SU-DHL-6 (cell line): ENCODE results near the gene SLC16A12.

Source experiments
- H2AFZ ChIP-seq: fragments of 200-600 bp; sonication (generic); 2 replicates; pipeline ENCODE4 v1.6.1; 2014; ENCODE audit warnings: low read depth, mild to moderate bottlenecking, moderate library complexity, mixed read lengths, antibody characterized with exemption, low read length; ENCODE audit not compliant: severe bottlenecking
- H3F3A ChIP-seq: fragments of 200-600 bp; shearing (Covaris generic); 2 replicates; pipeline ENCODE4 v1.6.0; 2016; ENCODE audit warnings: antibody characterized with exemption, mild to moderate bottlenecking; ENCODE audit not compliant: insufficient read depth
- H3K27ac ChIP-seq: fragments of 200-600 bp; sonication (generic); 2 replicates; pipeline ENCODE4 v1.5.1; 2016; ENCODE audit warnings: low read depth, mild to moderate bottlenecking, low read length, moderate library complexity, mixed read lengths
- H3K27me3 ChIP-seq: fragments of 200-600 bp; sonication (generic), shearing (Covaris generic); 2 replicates; pipeline ENCODE4 v1.6.0; 2014; ENCODE audit warnings: mild to moderate bottlenecking, low read length
- H3K36me3 ChIP-seq: fragments of 200-600 bp; sonication (generic); 2 replicates; pipeline ENCODE4 v1.6.1; 2014; ENCODE audit warnings: mild to moderate bottlenecking, low read length, mixed read lengths
- H3K4me2 ChIP-seq: fragments of 300-600, 200-600 bp; shearing (Covaris generic), sonication (generic); 2 replicates; pipeline ENCODE4 v1.6.0; 2014; ENCODE audit warnings: low read length, low read depth, mild to moderate bottlenecking; ENCODE audit not compliant: poor library complexity, severe bottlenecking
- H3K4me3 ChIP-seq: fragments of 200-600 bp; sonication (generic); 2 replicates; pipeline ENCODE4 v1.5.1; 2014; ENCODE audit warnings: antibody characterized with exemption, low read length, mild to moderate bottlenecking, mixed read lengths; ENCODE audit not compliant: insufficient read depth, poor library complexity, severe bottlenecking
- H3K79me2 ChIP-seq: fragments of 200-600 bp; sonication (generic); 2 replicates; pipeline ENCODE4 v1.6.1; 2014; ENCODE audit warnings: mild to moderate bottlenecking, low read length, moderate library complexity; ENCODE audit not compliant: insufficient read depth
- H3K9ac ChIP-seq: fragments of 200-600 bp; sonication (generic); 2 replicates; pipeline ENCODE4 v1.7.0; 2014; ENCODE audit warnings: mild to moderate bottlenecking, low read length
- H3K9me2 ChIP-seq: fragments of 200-600 bp; sonication (generic); replicated peaks from 2 replicates; pipeline ENCODE4 v1.6.1; 2014; ENCODE audit warnings: low read length; ENCODE audit not compliant: insufficient read depth
- H3K9me3 ChIP-seq: fragments of 200-600 bp; sonication (generic); 2 replicates; pipeline ENCODE4 v1.6.1; 2014; ENCODE audit warnings: low read length, mixed read lengths; ENCODE audit not compliant: insufficient read depth
- H4K20me1 ChIP-seq: fragments of 200-600 bp; sonication (generic); 2 replicates; pipeline ENCODE4 v1.6.1; 2014; ENCODE audit warnings: low read depth, mild to moderate bottlenecking, antibody characterized with exemption, low read length, moderate library complexity, mixed read lengths
- EZH2phosphoT487 ChIP-seq: fragments of 200-600 bp; sonication (generic), shearing (Covaris generic); conservative IDR thresholded peaks from 2 replicates; pipeline ENCODE4 v1.6.1; 2018; ENCODE audit warnings: mild to moderate bottlenecking, antibody characterized with exemption, low read length, moderate library complexity, mixed read lengths
- TF ChIP-seq, protein P1 (sequence below): fragments of 200-600 bp; sonication (generic); IDR thresholded peaks from one replicate; pipeline ENCODE4 v1.5.1; 2017; ENCODE audit warnings: antibody characterized with exemption, mild to moderate bottlenecking, low read length, moderate library complexity; ENCODE audit not compliant: insufficient read depth, poor library complexity, severe bottlenecking

SLC16A12 gene

DNA sequence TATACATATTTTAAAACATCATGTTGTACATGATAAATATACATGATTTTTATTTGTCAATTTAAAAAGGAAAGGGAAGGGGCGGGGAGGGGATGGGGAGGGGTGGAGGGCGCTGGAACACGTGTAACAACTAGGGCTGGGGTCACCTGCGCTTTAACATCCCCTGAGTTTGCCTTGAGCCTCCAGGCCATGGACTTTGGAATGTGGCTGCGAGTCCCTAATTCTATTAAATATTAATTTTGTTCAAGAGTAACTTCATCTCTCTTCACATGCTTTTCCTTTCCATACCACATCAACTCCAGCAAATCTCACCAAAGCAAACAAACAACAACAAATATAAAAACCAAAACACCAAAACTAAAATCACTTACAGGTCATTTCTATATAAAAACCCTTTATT, 110.4 kb downstream of the SLC16A12 start:
- Histone ChIP-seq H2AFZ (no peak overlapping the region), H3F3A (no peaks in the 10 kb centered on the region), H3K4me3 (no peak overlapping the region), H3K79me2 (no peaks in the 10 kb centered on the region), H3K9me2 (no peaks in the 10 kb centered on the region), H3K27me3 (no peaks in the 10 kb centered on the region), H3K36me3 (no peaks in the 10 kb centered on the region), H3K27ac (no peak overlapping the region), H3K4me2 (no peak overlapping the region), H4K20me1 (no peaks in the 10 kb centered on the region), H3K9me3 (no peaks in the 10 kb centered on the region), H3K9ac (no peak overlapping the region)
- no peak for TF ChIP-seq EZH2phosphoT487
- TF ChIP-seq, protein P1, sequence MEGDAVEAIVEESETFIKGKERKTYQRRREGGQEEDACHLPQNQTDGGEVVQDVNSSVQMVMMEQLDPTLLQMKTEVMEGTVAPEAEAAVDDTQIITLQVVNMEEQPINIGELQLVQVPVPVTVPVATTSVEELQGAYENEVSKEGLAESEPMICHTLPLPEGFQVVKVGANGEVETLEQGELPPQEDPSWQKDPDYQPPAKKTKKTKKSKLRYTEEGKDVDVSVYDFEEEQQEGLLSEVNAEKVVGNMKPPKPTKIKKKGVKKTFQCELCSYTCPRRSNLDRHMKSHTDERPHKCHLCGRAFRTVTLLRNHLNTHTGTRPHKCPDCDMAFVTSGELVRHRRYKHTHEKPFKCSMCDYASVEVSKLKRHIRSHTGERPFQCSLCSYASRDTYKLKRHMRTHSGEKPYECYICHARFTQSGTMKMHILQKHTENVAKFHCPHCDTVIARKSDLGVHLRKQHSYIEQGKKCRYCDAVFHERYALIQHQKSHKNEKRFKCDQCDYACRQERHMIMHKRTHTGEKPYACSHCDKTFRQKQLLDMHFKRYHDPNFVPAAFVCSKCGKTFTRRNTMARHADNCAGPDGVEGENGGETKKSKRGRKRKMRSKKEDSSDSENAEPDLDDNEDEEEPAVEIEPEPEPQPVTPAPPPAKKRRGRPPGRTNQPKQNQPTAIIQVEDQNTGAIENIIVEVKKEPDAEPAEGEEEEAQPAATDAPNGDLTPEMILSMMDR, result no peak

DNA sequence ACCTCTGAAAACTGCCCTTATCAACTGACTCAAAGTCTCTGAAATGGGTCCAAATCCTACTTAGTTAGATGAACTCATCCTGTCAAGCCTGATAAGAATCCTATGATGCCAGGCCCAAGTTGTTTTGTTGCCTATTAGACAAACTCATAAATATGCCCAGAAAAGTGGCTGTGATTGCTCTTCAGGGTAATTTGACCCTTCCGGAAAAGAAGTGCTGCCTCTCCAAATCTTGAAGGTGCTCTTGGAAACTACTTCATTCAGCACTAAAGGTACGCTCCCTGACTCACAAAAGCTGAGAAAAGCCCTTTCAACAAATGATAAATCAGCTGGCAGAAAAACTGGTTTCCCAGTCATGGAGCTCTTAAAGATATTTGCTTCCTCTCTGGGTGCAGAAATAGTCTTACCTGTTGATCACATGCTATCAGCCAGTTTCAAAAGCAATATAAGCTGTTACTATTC, 114.3 kb downstream of the SLC16A12 start:
- Histone ChIP-seq H2AFZ (no peak overlapping the region), H3K9ac (no peak overlapping the region), H3K4me2 (no peak overlapping the region), H3K4me3 (no peak overlapping the region), H3K9me3 (no peaks in the 10 kb centered on the region), H3K27ac (no peak overlapping the region), H3K79me2 (no peaks in the 10 kb centered on the region), H3F3A (no peaks in the 10 kb centered on the region), H3K9me2 (no peaks in the 10 kb centered on the region), H3K36me3 (no peaks in the 10 kb centered on the region), H3K27me3 (no peaks in the 10 kb centered on the region), H4K20me1 (no peaks in the 10 kb centered on the region)
- TF ChIP-seq, protein P1, result no peak
- TF ChIP-seq EZH2phosphoT487, result no peak

DNA sequence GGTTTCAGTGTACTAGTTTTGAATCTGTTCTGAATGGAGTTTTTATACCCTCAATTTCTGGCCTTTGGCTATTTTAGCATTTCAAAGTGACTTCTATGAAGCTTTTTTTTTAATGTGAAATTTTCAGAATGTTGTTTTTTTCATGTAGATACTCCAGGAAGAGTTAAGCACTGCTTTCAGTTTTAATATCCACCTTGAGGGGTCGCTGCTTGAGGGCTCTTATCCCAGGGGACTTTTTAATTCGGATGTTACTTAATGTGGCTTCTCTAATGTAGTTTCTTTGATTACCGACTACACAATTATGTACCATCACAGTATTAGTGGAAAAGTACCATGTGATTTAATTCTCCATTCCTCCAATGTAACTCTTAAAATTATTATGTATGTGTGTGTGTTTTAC, 115.8 kb downstream of the SLC16A12 start:
- no peak overlapping the region for H3K4me2 ChIP-seq
- no peaks in the 10 kb centered on the region for H3K79me2 ChIP-seq
- H3K4me3 ChIP-seq, result no peak overlapping the region
- H4K20me1 ChIP-seq, result no peaks in the 10 kb centered on the region
- no peaks in the 10 kb centered on the region for H3K27me3 ChIP-seq
- H3K9ac ChIP-seq, result no peak overlapping the region
- no peaks in the 10 kb centered on the region for H3K9me2 ChIP-seq
- H3K27ac ChIP-seq, result no peak overlapping the region
- no peaks in the 10 kb centered on the region for H3K36me3 ChIP-seq
- no peak overlapping the region for H2AFZ ChIP-seq
- no peaks in the 10 kb centered on the region for H3K9me3 ChIP-seq
- H3F3A ChIP-seq, result no peaks in the 10 kb centered on the region
- no peak for TF ChIP-seq EZH2phosphoT487
- TF ChIP-seq, protein P1, result peak; percentile 12
